NCI-H748 (cell line): ENCODE measurements around the gene ARRDC2.
"Not testable (repeated sequence)": the region's sequence is repeated elsewhere in the genome, so short reads cannot be mapped to it uniquely, and the experiment has no call there.

ENCODE experiments used
- DNase-seq: peaks from one replicate; lab custom pipeline; 2025; ENCODE audit not compliant: unreplicated experiment; lab: John Stamatoyannopoulos, UW

ARRDC2 gene

DNA sequence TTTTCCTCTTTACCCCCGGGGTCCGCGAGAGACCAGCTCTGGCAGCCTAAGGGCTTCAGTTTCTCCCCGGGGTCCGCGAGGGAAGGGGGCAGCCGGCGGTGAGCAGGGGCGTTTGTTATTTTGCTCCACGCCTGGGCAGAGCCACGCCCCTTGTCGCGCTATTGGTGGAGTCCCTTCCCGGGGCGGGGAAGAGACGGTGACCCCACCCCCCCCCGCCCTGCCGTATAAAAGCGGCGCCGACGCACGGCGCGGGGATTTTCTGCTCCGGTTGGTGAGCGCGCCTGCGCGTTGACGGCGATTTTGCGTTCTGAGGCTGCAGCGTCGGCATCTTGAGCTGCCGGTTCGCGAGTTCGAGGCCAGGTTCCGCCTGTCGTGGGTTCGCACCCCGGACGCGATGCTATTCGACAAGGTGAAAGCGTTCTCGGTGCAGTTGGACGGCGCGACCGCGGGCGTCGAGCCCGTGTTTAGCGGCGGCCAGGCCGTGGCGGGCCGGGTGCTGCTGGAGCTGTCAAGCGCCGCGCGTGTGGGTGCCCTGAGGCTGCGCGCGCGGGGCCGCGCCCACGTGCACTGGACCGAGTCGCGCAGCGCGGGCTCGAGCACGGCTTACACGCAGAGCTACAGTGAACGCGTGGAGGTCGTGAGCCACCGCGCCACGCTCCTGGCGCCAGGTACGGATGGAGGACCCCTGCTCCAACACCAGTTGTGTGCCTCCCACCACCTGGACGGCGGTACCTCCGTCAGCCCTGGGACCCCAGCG is at the start of gene ARRDC2:
Gene ARRDC2 (plus strand): TSS at position 254 of the 757 bp plus-strand sequence. CDS start 141 bp downstream, at position 395.
- peak; percentile 87 for DNase-seq

DNA sequence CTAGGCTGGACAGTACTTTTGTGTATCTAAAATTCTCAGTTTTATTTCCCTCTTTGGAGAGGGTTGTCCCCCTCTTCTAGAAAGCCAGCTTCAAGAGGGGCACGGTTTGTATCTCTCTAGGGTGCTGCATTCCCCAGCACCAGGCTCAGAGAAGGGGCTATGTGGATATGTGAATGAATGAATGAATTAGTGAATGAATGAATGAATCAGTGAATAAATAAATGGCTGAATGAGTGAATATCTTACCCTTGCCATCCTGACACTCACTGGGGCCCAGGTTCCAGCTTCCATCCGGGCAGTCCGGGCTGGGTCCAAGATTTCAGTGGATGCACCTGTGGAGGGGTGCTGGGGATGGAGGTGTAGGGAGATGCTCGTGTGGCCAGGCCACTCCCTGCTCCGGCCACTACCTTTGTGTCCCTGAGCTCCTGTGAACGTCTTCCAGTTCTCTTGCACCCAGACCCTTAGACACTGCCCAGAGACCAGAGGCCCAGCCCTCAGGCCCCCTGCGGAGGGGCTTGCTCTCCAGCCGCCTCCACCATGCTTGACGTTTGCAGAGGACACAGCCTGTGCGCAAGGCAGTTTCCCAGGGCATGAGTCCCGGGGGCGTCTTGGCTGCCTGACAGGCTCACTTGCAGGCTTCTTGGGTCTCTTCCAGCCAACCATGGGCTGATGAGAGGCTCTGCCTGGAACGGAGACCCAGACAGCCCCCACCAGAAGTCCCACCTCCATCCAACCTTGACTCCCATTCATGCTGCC is 43.9 kb upstream of the ARRDC2 start:
- DNase-seq = no peak

DNA sequence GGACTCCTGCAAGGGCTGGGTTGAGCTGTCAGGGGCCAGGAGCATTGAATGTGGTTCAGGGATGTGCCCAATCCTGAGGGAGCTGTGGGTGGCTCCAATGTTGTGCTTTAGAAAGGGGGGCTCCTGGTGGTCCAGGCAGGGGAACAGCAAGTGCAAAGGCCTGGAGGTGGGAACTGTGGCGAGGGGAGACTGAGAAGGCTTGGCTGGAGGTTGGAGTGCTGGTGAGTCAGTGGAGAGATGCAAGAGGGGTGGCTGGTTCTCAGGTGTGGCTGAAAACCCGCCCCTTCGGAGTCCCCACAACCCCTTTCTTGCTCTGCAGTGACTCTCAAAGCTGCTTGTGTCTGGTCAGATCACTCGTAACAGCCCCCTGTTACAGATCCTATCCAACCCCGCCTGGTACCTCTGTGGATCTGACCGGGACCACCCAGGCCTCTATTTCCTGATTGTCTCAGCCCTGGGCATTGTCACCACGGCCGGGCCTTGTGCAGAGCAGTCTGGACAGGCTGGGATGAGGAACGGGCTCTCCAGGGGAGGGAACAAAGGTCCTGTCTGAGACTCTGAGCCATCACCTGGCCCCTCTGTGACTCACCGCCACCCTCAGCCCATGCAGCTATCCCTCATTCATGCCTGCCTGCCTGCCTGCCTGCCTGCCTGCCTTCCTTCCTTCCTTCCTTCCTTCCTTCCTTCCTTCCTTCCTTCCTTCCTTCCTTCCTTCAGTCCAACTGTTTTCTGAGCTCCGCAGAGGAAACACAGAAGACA is 42.4 kb upstream of the ARRDC2 start:
- no peak for DNase-seq

GRCh38 chr19:17966129-17966483 is 41.9 kb upstream of the ARRDC2 start:
- DNase-seq = no peak

DNA sequence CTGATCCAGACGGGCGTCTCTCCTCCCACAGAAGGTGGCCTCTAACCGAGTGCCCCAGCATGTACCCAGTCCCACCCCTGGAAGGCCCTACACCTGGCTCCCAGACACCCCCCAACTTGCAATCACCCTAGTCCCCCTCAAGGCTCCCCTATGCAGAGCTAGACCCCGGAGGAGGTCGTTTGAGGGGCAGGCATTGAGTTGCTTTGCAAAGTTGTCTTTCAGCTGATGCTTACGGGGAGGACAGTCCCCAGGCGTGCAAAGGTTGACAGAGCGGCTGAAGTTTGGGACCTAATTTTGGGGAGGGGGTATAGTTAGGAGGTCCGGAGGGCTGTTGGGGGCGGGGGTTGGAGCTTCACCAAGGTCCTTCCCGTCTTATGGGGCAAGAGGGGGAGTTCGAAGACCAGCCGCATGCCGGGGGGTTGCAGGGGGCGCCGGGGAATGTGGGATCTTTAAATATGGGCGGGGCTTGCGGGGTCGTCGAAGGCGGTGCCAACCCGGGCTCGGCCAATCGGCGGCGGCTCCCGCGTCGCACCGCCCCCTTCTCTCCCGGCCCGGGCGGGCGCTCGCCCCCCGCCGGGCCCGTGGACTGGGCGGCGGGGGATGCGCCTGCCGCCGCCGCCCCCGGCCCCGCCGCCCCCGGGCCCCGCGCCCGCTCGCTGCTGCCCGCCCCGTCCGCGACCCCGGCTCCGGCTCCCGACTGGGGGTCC is 41.3 kb upstream of the ARRDC2 start, which contains the start of gene KCNN1:
Gene KCNN1 (plus strand): TSS at position 558 of the 707 bp plus-strand sequence. CDS start 6,782 bp downstream, outside the sequence.
- no peak for DNase-seq

- no peak for DNase-seq
Measured at GRCh38 chr19:17967257-17968051, 40.5 kb upstream of the ARRDC2 start.

- DNase-seq = no peak
Measured at GRCh38 chr19:17968362-17968761, 39.6 kb upstream of the ARRDC2 start.

GRCh38 chr19:17969096-17969792 is 38.7 kb upstream of the ARRDC2 start:
- DNase-seq = no peak

DNA sequence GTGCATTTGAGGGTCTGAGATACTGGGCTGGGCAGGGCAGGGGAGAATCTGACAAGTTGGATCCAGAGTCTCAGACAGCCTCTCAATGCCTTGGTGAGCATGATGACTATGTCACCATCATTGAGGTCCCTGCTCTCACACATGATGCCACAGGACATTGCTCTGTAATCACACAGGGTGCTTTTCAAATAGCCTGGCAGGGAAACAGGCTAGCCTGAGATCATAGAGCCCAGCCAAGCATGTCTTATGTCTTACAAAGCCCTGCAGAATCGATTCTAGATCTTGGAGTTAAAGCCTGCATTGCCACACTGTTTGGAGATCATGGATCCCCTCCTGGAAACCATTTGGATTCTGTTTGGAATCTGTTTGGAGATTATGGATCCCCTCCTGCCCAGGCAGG is 35.7 kb upstream of the ARRDC2 start:
- no peak for DNase-seq

- no peak for DNase-seq
Measured at GRCh38 chr19:17973759-17974158, 34.2 kb upstream of the ARRDC2 start.

GRCh38 chr19:17974551-17974950 is 33.4 kb upstream of the ARRDC2 start:
- no peak for DNase-seq

- no peak for DNase-seq
Measured at GRCh38 chr19:17975032-17975431, 32.9 kb upstream of the ARRDC2 start.

GRCh38 chr19:17977021-17977420 is 30.9 kb upstream of the ARRDC2 start:
- no peak for DNase-seq

DNA sequence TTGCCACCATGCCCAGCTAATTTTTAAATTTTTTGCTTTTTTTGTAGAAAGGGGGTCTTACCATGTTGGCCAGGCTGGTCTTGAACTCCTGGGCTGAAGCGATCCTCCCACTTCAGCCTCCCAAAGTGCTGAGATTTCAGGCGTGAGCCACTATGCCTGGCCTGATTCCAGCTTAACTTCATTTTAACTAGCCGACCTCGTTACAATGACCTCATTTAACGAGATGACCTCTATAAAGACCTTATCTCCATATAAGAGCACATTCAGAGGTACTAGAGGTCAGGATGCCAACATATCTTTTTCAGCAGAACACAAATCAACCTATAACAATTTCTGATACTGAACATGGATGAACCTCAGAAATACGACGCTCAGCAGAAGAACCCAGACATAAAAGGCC is 30.5 kb upstream of the ARRDC2 start:
- DNase-seq = no peak

- DNase-seq = no peak
Measured at GRCh38 chr19:17981611-17982010, 26.4 kb upstream of the ARRDC2 start.

GRCh38 chr19:17982430-17982829 is 25.5 kb upstream of the ARRDC2 start:
- no peak for DNase-seq

DNA sequence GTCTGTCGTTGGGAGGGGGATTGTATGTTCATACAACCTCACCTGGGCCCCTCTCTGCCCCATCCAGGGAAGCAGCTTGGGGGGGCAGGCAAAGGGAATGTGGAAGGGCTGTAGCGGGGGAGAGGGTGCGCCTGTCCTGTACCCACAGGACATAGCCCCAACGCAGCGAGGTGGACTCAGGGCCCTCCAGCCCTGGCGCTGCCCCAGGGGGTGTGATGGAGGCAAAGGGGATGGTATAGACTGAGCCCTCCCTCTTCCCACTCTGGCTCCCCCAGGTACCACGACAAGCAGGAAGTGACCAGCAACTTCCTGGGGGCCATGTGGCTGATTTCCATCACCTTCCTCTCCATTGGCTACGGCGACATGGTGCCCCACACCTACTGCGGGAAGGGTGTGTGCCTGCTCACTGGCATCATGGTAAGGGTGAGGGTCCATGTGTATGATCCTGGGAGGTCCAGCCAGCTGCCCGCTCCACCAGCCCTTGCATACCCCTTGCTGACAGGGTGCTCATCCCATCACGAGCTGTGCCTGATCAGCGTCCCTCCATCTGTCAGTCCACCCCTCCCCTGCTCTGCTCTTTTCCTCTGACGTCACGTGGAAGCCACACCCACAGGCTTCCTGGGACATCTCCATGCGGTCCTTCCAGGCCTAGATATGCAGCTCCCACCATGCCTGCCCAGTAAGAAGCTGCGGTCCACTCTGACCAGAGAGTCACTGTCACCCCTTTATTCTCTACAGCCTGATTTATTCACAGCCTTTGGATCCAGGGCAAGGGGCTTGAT is 22.7 kb upstream of the ARRDC2 start:
- DNase-seq = no peak

GRCh38 chr19:17986569-17986968 is 21.4 kb upstream of the ARRDC2 start:
- not testable (repeated sequence) for DNase-seq

GRCh38 chr19:17988161-17988560 is 19.8 kb upstream of the ARRDC2 start:
- no peak for DNase-seq
